Esophagus squamous epithelium (tissue), 4 donors: ENCODE results near the gene HGF.

Experiments
- CTCF ChIP-seq, 6 experiments: fragments of 450-650 bp in 4 of 6; fragments of 200-600 bp in 2 of 6; sonication (generic) in 2 of 6; IDR thresholded peaks; one replicate each; pipeline ENCODE4 v1.5.1; 2016 to 2019; ENCODE audit warnings: antibody characterized with exemption in 6 of 6, mild to moderate bottlenecking in 4 of 6, moderate library complexity in 4 of 6
- POLR2A ChIP-seq, 4 donors: fragments of 450-650 bp; IDR thresholded peaks; one replicate each; pipeline ENCODE4 v1.6.1; 2017; ENCODE audit warnings: antibody characterized with exemption in 4 of 4, mild to moderate bottlenecking in 4 of 4, moderate library complexity in 3 of 4

GRCh38 chr7:81714306-81714705 is 55.5 kb downstream of the HGF start:
- TF ChIP-seq CTCF (IDR thresholded peaks at IDR 0.05): no peak
- TF ChIP-seq POLR2A (IDR thresholded peaks at IDR 0.05): no peak
